Tibial nerve (tissue), 4 donors: ENCODE measurements around the gene MUC20. TPM values are rescaled to one million over a fixed set of nuclear protein-coding genes. Genes with fewer than 3 reads are reported as not detected.

Experiments used
- DNase-seq, 2 donors: peaks; one replicate each; pipeline ENCODE4 v3.0.0-alpha.2; 2019; ENCODE audit warnings: low spot score in 2 of 2
- H3K27ac ChIP-seq, 4 donors: fragments of 200-600 bp; sonication (generic) in 3 of 4; one replicate each; pipeline ENCODE4 v1.5.1; 2017 to 2019; ENCODE audit warnings: mild to moderate bottlenecking in 1 of 4
- H3K27me3 ChIP-seq, 2 donors: fragments of 200-600 bp; sonication (generic) in 1 of 2; one replicate each; pipeline versions ENCODE4 v1.5.1 to v1.6.0; 2017 to 2019
- H3K36me3 ChIP-seq, 3 donors: fragments of 200-600 bp; sonication (generic); one replicate each; pipeline ENCODE4 v1.5.1; 2018 to 2019
- H3K4me1 ChIP-seq, 4 donors: fragments of 200-600 bp; sonication (generic) in 3 of 4; one replicate each; pipeline ENCODE4 v1.5.1; 2017 to 2019
- H3K4me3 ChIP-seq, 4 donors: fragments of 200-600 bp; sonication (generic) in 3 of 4; one replicate each; pipeline ENCODE4 v1.5.1; 2017 to 2019; ENCODE audit warnings: mild to moderate bottlenecking in 1 of 4, moderate library complexity in 1 of 4
- H3K9me3 ChIP-seq, 4 donors: fragments of 200-600 bp; sonication (generic) in 3 of 4; one replicate each; pipeline ENCODE4 v1.5.1; 2017 to 2019
- CTCF ChIP-seq, 5 experiments: fragments of 200-600 bp in 3 of 5; fragments of 450-650 bp in 2 of 5; sonication (generic) in 3 of 5; IDR thresholded peaks; one replicate each; pipeline ENCODE4 v1.5.1; 2016 to 2019; ENCODE audit warnings: antibody characterized with exemption in 5 of 5, mild to moderate bottlenecking in 3 of 5, moderate library complexity in 2 of 5
- EP300 ChIP-seq, 2 donors: sonication (generic); formaldehyde crosslinking; IDR thresholded peaks; one replicate each; pipeline ENCODE4 v1.6.1; 2017; ENCODE audit warnings: antibody characterized with exemption in 2 of 2, mild to moderate bottlenecking in 1 of 2
- POLR2A ChIP-seq, 2 donors: fragments of 450-650 bp; IDR thresholded peaks; one replicate each; pipeline ENCODE4 v1.6.1; 2017; ENCODE audit warnings: antibody characterized with exemption in 2 of 2, mild to moderate bottlenecking in 2 of 2, moderate library complexity in 2 of 2
- WGBS, 2 donors: methylation state at CpG; one replicate each; pipeline ENCODE4 v1.1.5; 2018; 5-methylcytosine and 5-hydroxymethylcytosine counted together
- total RNA-seq, 4 donors: library from RNA; depleted of rRNA; stranded (reverse); fragments of >200 nt; gene quantifications; one replicate each; pipeline ENCODE4 v1.1.0, GENCODE V29; 2016

Gene MUC20
- total RNA-seq, 4 donors from 2014 or later: 11.0 to 67.5 (median 22.9) TPM

- 69 to 81% methylated on average over 9 of the region's 9 CpGs for WGBS, 2 donors
- Histone ChIP-seq H3K4me3 (no peak overlapping the region), H3K27me3 (no peaks in the 10 kb centered on the region), H3K36me3 (peaks cover 0 to 74% (median 0%) of the 10 kb centered on the region in 3 donors), H3K9me3 (no peaks in the 10 kb centered on the region), H3K27ac (no peak overlapping the region), H3K4me1 (peaks cover 0 to 22% (median 0%) of the 10 kb centered on the region in 4 donors)
- no peak for DNase-seq
- no peak for TF ChIP-seq EP300 (IDR thresholded peaks at IDR 0.05)
- TF ChIP-seq POLR2A (IDR thresholded peaks at IDR 0.05): no peak
- TF ChIP-seq CTCF (IDR thresholded peaks at IDR 0.05): no peak
Measured at GRCh38 chr3:195701042-195701915, 19.5 kb upstream of the MUC20 start.

GRCh38 chr3:195703776-195704175, 17.0 kb upstream of the MUC20 start:
- Histone ChIP-seq H3K27ac (no peak overlapping the region), H3K4me3 (no peak overlapping the region), H3K4me1 (peaks cover 0 to 6% (median 0%) of the 10 kb centered on the region in 4 donors), H3K36me3 (peaks cover 0 to 61% (median 0%) of the 10 kb centered on the region in 3 donors), H3K9me3 (no peaks in the 10 kb centered on the region), H3K27me3 (no peaks in the 10 kb centered on the region)
- WGBS, 2 donors: 86 to 93% methylated on average over 5 of the region's 5 CpGs
- TF ChIP-seq EP300 (IDR thresholded peaks at IDR 0.05) (no peak), POLR2A (IDR thresholded peaks at IDR 0.05) (no peak), CTCF (IDR thresholded peaks at IDR 0.05) (no peak)
- no peak for DNase-seq

GRCh38 chr3:195704433-195704999, 16.3 kb upstream of the MUC20 start:
- DNase-seq: no peak
- Histone ChIP-seq H3K27ac (no peak overlapping the region), H3K4me3 (no peak overlapping the region), H3K36me3 (peaks cover 0 to 61% (median 4%) of the 10 kb centered on the region in 3 donors), H3K4me1 (no peaks in the 10 kb centered on the region), H3K9me3 (no peaks in the 10 kb centered on the region), H3K27me3 (no peaks in the 10 kb centered on the region)
- 55 to 64% methylated on average over 9 of the region's 9 CpGs for WGBS, 2 donors
- TF ChIP-seq CTCF (IDR thresholded peaks at IDR 0.05): no peak
- TF ChIP-seq EP300 (IDR thresholded peaks at IDR 0.05): no peak
- TF ChIP-seq POLR2A (IDR thresholded peaks at IDR 0.05): no peak

- H3K9me3 ChIP-seq: no peaks in the 10 kb centered on the region
- H3K36me3 ChIP-seq: peaks cover 0 to 59% (median 4%) of the 10 kb centered on the region in 3 donors
- H3K27me3 ChIP-seq: no peaks in the 10 kb centered on the region
- no peaks in the 10 kb centered on the region for H3K4me1 ChIP-seq
- TF ChIP-seq CTCF (IDR thresholded peaks at IDR 0.05): no peak
- no peak for TF ChIP-seq EP300 (IDR thresholded peaks at IDR 0.05)
- no peak for TF ChIP-seq POLR2A (IDR thresholded peaks at IDR 0.05)
- no peak overlapping the region for H3K27ac ChIP-seq
- WGBS, 2 donors: 76 to 77% methylated on average over 9 of the region's 9 CpGs
- H3K4me3 ChIP-seq: no peak overlapping the region
- no peak for DNase-seq
Measured at GRCh38 chr3:195705081-195705991, 15.4 kb upstream of the MUC20 start.
